Activated B cell treated with CpG ODN at 0.5 μM for 24 hours (primary cell): ENCODE data around the gene CSKMT. TPM values are rescaled to one million over a fixed set of nuclear protein-coding genes. Genes with fewer than 3 reads are reported as not detected.
A peak's percentile ranks its signal among the peaks of the same experiment; 100 is the strongest.
"Not testable (repeated sequence)": the region's sequence is repeated elsewhere in the genome, so short reads cannot be mapped to it uniquely, and the experiment has no call there.

Experiments
- ATAC-seq: fragments of 200-7000 bp; cut with Tn5 transposase; one replicate; pipeline ENCODE4 v1.10.0; 2021; ENCODE audit warnings: low read depth, mild to moderate bottlenecking, moderate library complexity
- CTCF ChIA-PET: fragments of 350-600 bp; sonication (Branson Sonifier 250); formaldehyde crosslinking; loops from one replicate; lab custom pipeline; 2021; ENCODE audit warnings: antibody characterized with exemption; lab: Charles Lee
- POLR2A ChIA-PET: fragments of 350-600 bp; sonication (Branson Sonifier 250); formaldehyde crosslinking; loops from one replicate; lab custom pipeline; 2021; ENCODE audit warnings: antibody characterized with exemption; lab: Charles Lee
- DNase-seq: peaks from one replicate; pipeline ENCODE4 v3.0.0; 2022
- H3K27ac Mint-ChIP-seq: one replicate; pipeline ENCODE4 v1.8.0; 2020; ENCODE audit warnings: mixed read lengths
- H3K27me3 Mint-ChIP-seq: one replicate; pipeline ENCODE4 v1.8.0; 2021; ENCODE audit warnings: mixed read lengths
- H3K36me3 Mint-ChIP-seq: one replicate; pipeline ENCODE4 v1.8.0; 2021; ENCODE audit warnings: low read depth, mixed read lengths
- H3K4me1 Mint-ChIP-seq: one replicate; pipeline ENCODE4 v1.8.0; 2021; ENCODE audit warnings: mixed read lengths
- H3K4me3 Mint-ChIP-seq: one replicate; pipeline ENCODE4 v1.8.0; 2020; ENCODE audit warnings: mild to moderate bottlenecking, mixed read lengths
- H3K9me3 Mint-ChIP-seq: one replicate; pipeline ENCODE4 v1.8.0; 2020; ENCODE audit warnings: mixed read lengths
- CTCF ChIP-seq: fragments of 200-600 bp; IDR thresholded peaks from one replicate; pipeline ENCODE4 v1.8.0; 2022; ENCODE audit warnings: antibody characterized with exemption, mild to moderate bottlenecking
- intact Hi-C: fragments of 100-400 bp; cut with micrococcal nuclease; formaldehyde crosslinking; loops from one replicate; pipeline ENCODE4 v1.15.1; 2024
- total RNA-seq: library from RNA; stranded (reverse); gene quantifications from 2 replicates; pipeline ENCODE4 v1.2.3, GENCODE V29; 2022

Gene CSKMT
- total RNA-seq, 1 donor from 2014 or later, result 52.1 TPM

DNA sequence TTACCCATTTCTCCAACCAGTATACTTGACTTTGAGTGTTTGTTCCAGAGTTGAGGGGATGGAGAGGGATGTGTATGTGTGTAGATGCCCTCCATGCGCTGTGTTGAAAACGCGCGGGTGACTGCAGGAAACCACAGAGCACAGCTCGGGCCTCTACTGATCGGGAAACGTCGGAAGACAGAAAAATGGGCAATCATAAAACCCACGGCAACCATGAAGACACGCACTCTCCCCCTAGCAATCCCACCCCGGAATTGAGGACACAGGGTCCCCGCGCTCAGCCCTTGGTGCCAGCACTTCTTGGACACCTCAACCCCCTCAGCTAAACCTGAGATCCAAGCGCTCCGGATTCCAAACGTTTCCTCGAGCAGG is 6.1 kb downstream of the CSKMT start:
- TF ChIP-seq CTCF, result no peak
- CTCF ChIA-PET, result interaction anchor here (1.0 to 1.1 kb wide), 2 partner anchors 79 to 115 kb away, joined by 3 read pairs; no protein-coding TSS in a partner anchor
- peaks cover 63% of the 10 kb centered on the region for H3K4me1 Mint-ChIP-seq

GRCh38 chr11:62671608-62672389 is 6.7 kb downstream of the CSKMT start, which contains the start of the genes LBHD1 and UQCC3:
LBHD1 (minus strand) TSS chr11:62672267; CDS start chr11:62670031, 2,236 bp downstream.
UQCC3 (plus strand) TSS chr11:62671673; CDS start chr11:62671746, 73 bp downstream.
- peak within 1 kb of the TSS; percentile 98 for H3K27ac Mint-ChIP-seq
- CTCF ChIA-PET, result interaction anchor here (0.7 to 1.1 kb wide), 3 partner anchors 12 to 209 kb away, joined by 3 read pairs; partner anchors contain the start of gene SLC3A2
- peaks cover 48% of the 10 kb centered on the region for H3K36me3 Mint-ChIP-seq
- peaks cover 62% of the 10 kb centered on the region for H3K4me1 Mint-ChIP-seq
- H3K27me3 Mint-ChIP-seq, result no peaks in the 10 kb centered on the region
- POLR2A ChIA-PET, result interaction anchor here (0.6 to 12.8 kb wide), 42 partner anchors 9 to 704 kb away, joined by 3 to 400 read pairs (median 5); partner anchors contain the start of genes B3GAT3, BSCL2, EEF1G and FTH1
- peak; percentile 82 for ATAC-seq
- DNase-seq, result peak; percentile 61
- intact Hi-C loops, result loop anchor here (1.0 to 5.0 kb wide), 4 partner anchors 8 to 171 kb away; partner anchors contain the start of genes INTS5, TTC9C and UBXN1
- H3K4me3 Mint-ChIP-seq, result peak within 1 kb of the TSS; percentile 100
- no peaks in the 10 kb centered on the region for H3K9me3 Mint-ChIP-seq
- no peak for TF ChIP-seq CTCF

More for the DNA sequence above, 6.1 kb downstream of the CSKMT start:
- no peak for DNase-seq
- H3K4me3 Mint-ChIP-seq, result peak overlapping the region; percentile 100
- H3K27ac Mint-ChIP-seq, result peak overlapping the region; percentile 98
- H3K36me3 Mint-ChIP-seq, result peaks cover 48% of the 10 kb centered on the region
- ATAC-seq, result peak; percentile 14
- intact Hi-C loops, result loop anchor here (1.0 to 5.0 kb wide), 4 partner anchors 8 to 171 kb away; partner anchors contain the start of genes INTS5, TTC9C and UBXN1
- H3K27me3 Mint-ChIP-seq, result no peaks in the 10 kb centered on the region
- no peaks in the 10 kb centered on the region for H3K9me3 Mint-ChIP-seq
- POLR2A ChIA-PET, result interaction anchor here (0.6 to 12.8 kb wide), 34 partner anchors 8 to 246 kb away, joined by 3 to 400 read pairs (median 8); partner anchors contain the start of genes B3GAT3, BSCL2, EEF1G and GANAB

DNA sequence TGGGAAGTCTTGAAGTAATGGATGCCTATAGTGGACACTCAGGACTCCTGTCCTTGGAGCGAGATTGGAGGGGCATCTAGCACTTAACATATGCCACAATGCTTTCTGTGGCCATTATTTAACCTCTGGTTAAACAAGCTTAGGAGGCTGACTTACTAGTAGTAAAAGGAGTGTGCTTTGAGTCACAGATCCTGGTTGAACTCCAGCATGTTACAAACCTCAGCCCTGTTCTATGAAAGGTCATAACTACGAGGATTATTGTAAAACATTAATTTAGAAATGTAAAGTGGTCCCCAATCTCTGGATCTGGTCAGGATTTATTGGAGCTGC is 8.0 kb downstream of the CSKMT start:
- intact Hi-C loops, result loop anchor here (5.0 kb wide), 1 partner anchor 169 kb away; no protein-coding TSS in a partner anchor

DNA sequence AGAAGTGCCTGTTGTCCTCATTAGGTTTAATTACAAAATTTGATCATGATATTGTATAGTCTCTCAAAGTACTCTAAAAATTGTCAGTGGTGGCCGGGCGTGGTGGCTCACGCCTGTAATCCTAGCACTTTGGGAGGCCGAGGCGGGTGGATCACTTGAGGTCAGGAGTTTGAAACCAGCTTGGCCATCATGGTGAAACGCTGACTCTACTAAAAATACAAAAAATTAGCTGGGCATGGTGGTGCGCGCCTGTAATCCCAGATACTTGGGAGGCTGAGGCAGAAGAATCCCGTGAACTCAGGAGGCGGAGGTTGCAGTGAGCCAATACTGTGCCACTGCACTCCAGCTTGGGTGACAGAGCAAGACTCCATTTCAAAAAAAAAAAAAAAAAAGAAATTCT is 10.3 kb downstream of the CSKMT start:
- Mint-ChIP-seq H3K4me1 (peaks cover 64% of the 10 kb centered on the region), H3K36me3 (peaks cover 58% of the 10 kb centered on the region)
- intact Hi-C loops, H3K9me3 Mint-ChIP-seq, H3K27ac Mint-ChIP-seq, H3K27me3 Mint-ChIP-seq, ATAC-seq, H3K4me3 Mint-ChIP-seq, DNase-seq: not testable (repeated sequence)
- POLR2A ChIA-PET, result interaction anchor here (0.6 to 9.2 kb wide), 6 partner anchors 9 to 247 kb away, joined by 3 to 175 read pairs (median 6); partner anchors contain the start of genes C11orf98, CSKMT, STX5 and TUT1
- CTCF ChIA-PET, result interaction anchor here (0.6 to 1.5 kb wide), 3 partner anchors 10 to 53 kb away, joined by 3 to 4 read pairs (median 3); partner anchors contain the start of genes C11orf98 and CSKMT

More for the DNA sequence above, 8.0 kb downstream of the CSKMT start:
- ATAC-seq (no peak), DNase-seq (no peak)
- no peaks in the 10 kb centered on the region for H3K27me3 Mint-ChIP-seq
- ChIA-PET POLR2A (interaction anchor here (0.6 to 12.8 kb wide), 9 partner anchors 6 to 167 kb away, joined by 3 to 400 read pairs (median 18); partner anchors contain the start of genes B3GAT3, C11orf98, CSKMT and INTS5), CTCF (interaction anchor here (2.2 kb wide), 1 partner anchor 22 kb away, joined by 7 read pairs; no protein-coding TSS in a partner anchor)
- H3K4me1 Mint-ChIP-seq, result peaks cover 63% of the 10 kb centered on the region
- H3K27ac Mint-ChIP-seq, result no peak overlapping the region
- peaks cover 54% of the 10 kb centered on the region for H3K36me3 Mint-ChIP-seq
- H3K9me3 Mint-ChIP-seq, result no peaks in the 10 kb centered on the region
- peak overlapping the region; percentile 100 for H3K4me3 Mint-ChIP-seq
- TF ChIP-seq CTCF, result no peak

- ATAC-seq (no peak), DNase-seq (no peak)
- Mint-ChIP-seq H3K9me3 (no peaks in the 10 kb centered on the region), H3K4me1 (peaks cover 58% of the 10 kb centered on the region), H3K36me3 (peaks cover 52% of the 10 kb centered on the region), H3K27ac (peak overlapping the region; percentile 96), H3K4me3 (peak overlapping the region; percentile 91), H3K27me3 (no peaks in the 10 kb centered on the region)
- TF ChIP-seq CTCF, result no peak
- POLR2A ChIA-PET, result interaction anchor here (0.6 to 9.2 kb wide), 11 partner anchors 10 to 204 kb away, joined by 3 to 175 read pairs (median 7); partner anchors contain the start of genes C11orf98, CSKMT, GANAB and INTS5
- intact Hi-C loops, result no loop called here
- CTCF ChIA-PET, result interaction anchor here (1.1 kb wide), 1 partner anchor 18 kb away, joined by 3 read pairs; no protein-coding TSS in a partner anchor
These were observed 11.6 kb downstream of the CSKMT start for GRCh38 chr11:62676698-62677097.
